Pancreas (tissue), 10 donors: ENCODE results near the gene SGO2. TPM values are rescaled to one million over a fixed set of nuclear protein-coding genes. Genes with fewer than 3 reads are reported as not detected.

Experiments
- ATAC-seq, 4 donors: fragments of 200-7000 bp; cut with Tn5 transposase; one replicate each; pipeline versions ENCODE4 v1.8.0 to v1.9.1; 2020; ENCODE audit warnings: mild to moderate bottlenecking in 4 of 4, moderate library complexity in 4 of 4
- DNase-seq, 6 donors: peaks; one replicate each; pipeline ENCODE4 v3.0.0-alpha.2; 2020
- FAIRE-seq: peaks from 2 replicates; lab custom pipeline; 2012; peaks lifted over from hg19 to GRCh38; lab: Jason Lieb, UNC
- H3K27ac ChIP-seq, 4 donors: fragments of 200-600 bp; sonication (generic); 1 replicate in 3 of 4; 2 replicates in 1 of 4; pipeline versions ENCODE4 v1.5.0 to v1.8.0; 2020
- H3K27me3 ChIP-seq, 4 donors: fragments of 200-600 bp; one replicate each; pipeline ENCODE4 v1.8.0; 2021
- H3K36me3 ChIP-seq, 3 donors: fragments of 200-600 bp; sonication (generic) in 1 of 3; one replicate each; pipeline versions ENCODE4 v1.5.0 to v1.8.0; 2020 to 2021
- H3K4me1 ChIP-seq, 3 donors: fragments of 200-600 bp; one replicate each; pipeline ENCODE4 v1.8.0; 2021
- H3K4me3 ChIP-seq, 4 donors: fragments of 200-600 bp; sonication (generic) in 2 of 4; one replicate each; pipeline versions ENCODE4 v1.5.0 to v1.8.0; 2020 to 2021
- H3K9me3 ChIP-seq, 4 donors: fragments of 200-600 bp; one replicate each; pipeline ENCODE4 v1.8.0; 2021
- CTCF ChIP-seq, 4 donors: fragments of 200-600 bp; sonication (generic) in 3 of 4; IDR thresholded peaks; one replicate each; pipeline versions ENCODE4 v1.5.0 to v1.8.0; 2021; ENCODE audit warnings: antibody characterized with exemption in 4 of 4
- WGBS, 2 donors: extraction: QIAGEN DNeasy Blood & Tissue Kit; methylation state at CpG; one replicate each; pipeline ENCODE4 v1.1.7; 2013; 5-methylcytosine and 5-hydroxymethylcytosine counted together
- intact Hi-C, 3 donors: fragments of 100-400 bp; cut with DNase I; formaldehyde crosslinking; loops; one replicate each; pipeline versions ENCODE4 v1.11.1 to v1.14.2; 2022
- polyA plus RNA-seq, 2 donors: library from polyadenylated mRNA; stranded (reverse); fragments of 200-250 nt; gene quantifications; one replicate each; pipeline ENCODE4 v1.2.3, GENCODE V29; 2013
- total RNA-seq, 6 donors: library from RNA; stranded (reverse); fragmentation: NEBNext Ultra II Directional in 4 of 6; extraction: Animal tissue kit (Norgen Biotek cat#: 25700) in 4 of 6; gene quantifications; one replicate each; pipeline versions ENCODE4 v1.2.1 to v1.2.4, GENCODE V29; 2021 to 2023
- donor health status: healthy with polysubstance abuse.
- donor health status: DM: no; HTN: no; CAD: no; lungs with moderate emphysema.
- donor health status: DM: no; HTN: no; CAD: no.
- donor health status: control.
- donor health status: control.
- donor health status: Bipolar disorder and iron deficiency.
- donor health status: DM: yes; HTN: yes; CAD: no.
- donor health status: DM: no; HTN: no; CAD: no.
- donor health status: DM: no; HTN: no; CAD: no.
- donor health status: DM: yes; HTN: yes; CAD: no.

Gene SGO2
- total and polyA plus RNA-seq, 8 donors, result 0.27 to 0.83 (median 0.52) TPM

- intact Hi-C loops, result no loop called here
- no peaks in the 10 kb centered on the region for H3K36me3 ChIP-seq
- DNase-seq, result no peak
- 9 to 13% methylated on average over 7 of the region's 7 CpGs for WGBS, 2 donors
- peak in 1 of 4 donors; percentile 15 for ATAC-seq
- TF ChIP-seq CTCF (IDR thresholded peaks at IDR 0.05), result no peak
- no peaks in the 10 kb centered on the region for H3K27me3 ChIP-seq
- peak overlapping the region; percentile 70 to 92 (median 82) for H3K4me3 ChIP-seq
- FAIRE-seq, result no peak
- no peak overlapping the region for H3K27ac ChIP-seq
- H3K4me1 ChIP-seq, result peaks cover 0 to 6% (median 4%) of the 10 kb centered on the region in 3 donors
- no peaks in the 10 kb centered on the region for H3K9me3 ChIP-seq
These were observed 491 bp upstream of the SGO2 start for GRCh38 chr2:200525551-200525881.

DNA sequence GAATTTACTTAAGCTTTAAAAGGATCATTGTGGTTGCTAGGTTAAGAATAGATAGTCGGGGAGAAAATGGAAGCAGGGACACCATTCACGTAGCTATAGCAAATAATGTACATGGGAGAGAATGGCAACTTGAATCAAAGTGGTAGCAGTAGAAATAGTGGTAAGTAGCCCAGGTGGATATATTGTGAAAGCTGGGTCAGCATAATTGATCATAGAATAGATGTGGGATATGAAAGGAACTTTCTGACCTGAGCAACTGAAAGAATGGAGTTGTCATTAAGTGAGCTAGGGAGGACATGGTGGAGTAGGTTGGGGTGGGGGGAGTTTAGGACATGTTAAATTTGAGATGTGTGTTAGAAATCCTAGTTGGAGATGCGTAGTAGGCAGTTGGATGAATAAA lies 2.2 kb downstream of the SGO2 start:
- ATAC-seq, result no peak
- intact Hi-C loops, result no loop called here
- 77 to 78% methylated on average over 3 of the region's 3 CpGs for WGBS, 2 donors

GRCh38 chr2:200533754-200534153 lies 7.7 kb downstream of the SGO2 start:
- ATAC-seq, result no peak
- no peak for DNase-seq
- 75 to 90% methylated on average over 2 of the region's 2 CpGs for WGBS, 2 donors
- TF ChIP-seq CTCF (IDR thresholded peaks at IDR 0.05), result no peak
- Histone ChIP-seq H3K4me3 (no peak overlapping the region), H3K4me1 (no peaks in the 10 kb centered on the region), H3K9me3 (no peaks in the 10 kb centered on the region), H3K27ac (no peak overlapping the region), H3K27me3 (no peaks in the 10 kb centered on the region), H3K36me3 (no peaks in the 10 kb centered on the region)
- intact Hi-C loops, result no loop called here
- FAIRE-seq, result no peak

More for the DNA sequence above, 2.2 kb downstream of the SGO2 start:
- H3K4me3 ChIP-seq, result no peak overlapping the region
- no peaks in the 10 kb centered on the region for H3K36me3 ChIP-seq
- no peaks in the 10 kb centered on the region for H3K9me3 ChIP-seq
- DNase-seq, result no peak
- no peaks in the 10 kb centered on the region for H3K27me3 ChIP-seq
- FAIRE-seq, result no peak
- H3K27ac ChIP-seq, result no peak overlapping the region
- peaks cover 0 to 6% (median 4%) of the 10 kb centered on the region in 3 donors for H3K4me1 ChIP-seq
- TF ChIP-seq CTCF (IDR thresholded peaks at IDR 0.05), result no peak

DNA sequence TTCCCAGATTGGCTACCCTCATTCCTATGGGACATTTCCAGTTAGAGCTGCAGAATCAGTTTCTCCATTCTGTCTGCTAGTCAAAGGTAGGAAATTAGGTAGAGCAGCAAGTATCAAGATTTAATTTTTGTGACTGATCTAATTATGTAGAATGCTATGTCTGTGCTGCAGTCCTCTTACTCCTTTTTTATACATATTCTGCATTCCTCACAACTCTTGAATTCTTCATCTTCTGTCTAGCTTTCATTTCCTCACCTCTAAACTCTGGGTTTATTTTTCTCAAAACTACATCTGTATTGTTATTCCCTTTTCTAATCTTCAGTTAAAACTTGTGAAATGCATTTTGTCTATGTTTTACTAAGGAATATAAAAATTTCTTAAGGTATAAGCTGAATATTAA lies 8.6 kb downstream of the SGO2 start:
- no peak for TF ChIP-seq CTCF (IDR thresholded peaks at IDR 0.05)
- Histone ChIP-seq H3K9me3 (no peaks in the 10 kb centered on the region), H3K27ac (no peak overlapping the region), H3K27me3 (no peaks in the 10 kb centered on the region), H3K36me3 (no peaks in the 10 kb centered on the region), H3K4me1 (no peaks in the 10 kb centered on the region), H3K4me3 (no peak overlapping the region)
- DNase-seq (no peak), FAIRE-seq (no peak), ATAC-seq (no peak)
- intact Hi-C loops, result no loop called here

- Histone ChIP-seq H3K27me3 (no peaks in the 10 kb centered on the region), H3K27ac (no peak overlapping the region), H3K36me3 (no peaks in the 10 kb centered on the region), H3K4me3 (no peak overlapping the region), H3K4me1 (no peaks in the 10 kb centered on the region), H3K9me3 (no peaks in the 10 kb centered on the region)
- ATAC-seq (no peak), FAIRE-seq (no peak), DNase-seq (no peak)
- intact Hi-C loops, result no loop called here
- WGBS, 2 donors, result 73 to 90% methylated on average over 1 of the region's 1 CpG
- TF ChIP-seq CTCF (IDR thresholded peaks at IDR 0.05), result no peak
These were observed 12.1 kb downstream of the SGO2 start for GRCh38 chr2:200538139-200538538.
